GM20431 (cell line): ENCODE results near the gene SP140.
"Not testable (repeated sequence)": the region's sequence is repeated elsewhere in the genome, so short reads cannot be mapped to it uniquely, and the experiment has no call there.

Experiments used
- in situ Hi-C: fragments of 300-500 bp; cut with MseI, MboI; formaldehyde crosslinking; loops from one replicate; pipeline ENCODE4 v1.15.0; 2020; ENCODE audit warnings: low sequenced_read_pairs; ENCODE audit not compliant: unreplicated experiment

Gene SP140

DNA sequence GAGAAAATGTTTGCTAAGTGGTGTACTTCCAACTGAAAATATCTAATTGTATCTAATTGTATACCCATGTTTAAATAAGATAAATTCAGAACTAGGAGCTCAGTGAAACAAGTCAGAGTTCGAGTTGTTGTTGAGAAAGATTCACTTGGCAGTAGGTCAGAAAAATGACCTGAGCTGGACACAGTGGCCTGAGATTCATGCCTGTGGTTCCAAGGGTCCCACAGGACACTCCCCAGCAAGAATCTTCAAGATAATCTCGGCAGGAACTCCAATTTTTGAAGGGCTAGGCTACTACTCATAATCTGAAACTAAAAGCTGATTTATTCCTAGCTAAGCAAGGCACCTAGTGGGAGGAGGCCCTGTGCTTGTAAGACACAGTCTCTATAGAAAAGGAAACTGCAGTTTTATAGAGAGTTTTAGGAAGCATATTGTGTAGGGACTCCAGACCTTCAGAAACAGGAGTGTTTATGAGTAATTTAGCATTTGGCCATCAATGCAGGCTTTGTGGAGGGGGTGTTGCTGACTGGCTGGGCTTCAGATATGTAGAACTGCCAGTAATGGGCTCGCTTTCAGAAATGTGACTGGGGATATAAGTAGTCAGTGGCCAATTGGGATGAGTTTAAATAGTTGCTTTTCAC, 43.2 kb downstream of the SP140 start:
- in situ Hi-C loops: no loop called here

DNA sequence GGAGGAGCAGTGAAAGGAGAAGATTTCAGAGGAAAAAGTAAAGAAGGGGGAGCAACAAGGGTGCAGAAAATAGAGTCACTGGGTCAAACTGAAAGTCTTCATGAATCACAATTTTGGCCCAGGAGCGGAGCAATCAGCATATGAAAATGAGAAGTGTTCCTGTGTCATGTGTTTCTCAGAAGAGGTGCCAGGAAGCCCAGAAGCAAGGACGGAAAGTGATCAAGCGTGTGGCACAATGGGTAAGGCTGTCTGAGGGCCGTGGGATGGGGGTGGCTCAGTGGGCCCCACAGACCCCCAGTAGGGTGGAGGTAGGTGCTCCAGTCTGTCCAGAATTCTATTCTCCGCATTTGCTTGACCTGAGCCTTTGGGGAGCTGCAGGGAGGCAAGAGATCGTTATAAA, 44.2 kb downstream of the SP140 start:
- in situ Hi-C loops: no loop called here

DNA sequence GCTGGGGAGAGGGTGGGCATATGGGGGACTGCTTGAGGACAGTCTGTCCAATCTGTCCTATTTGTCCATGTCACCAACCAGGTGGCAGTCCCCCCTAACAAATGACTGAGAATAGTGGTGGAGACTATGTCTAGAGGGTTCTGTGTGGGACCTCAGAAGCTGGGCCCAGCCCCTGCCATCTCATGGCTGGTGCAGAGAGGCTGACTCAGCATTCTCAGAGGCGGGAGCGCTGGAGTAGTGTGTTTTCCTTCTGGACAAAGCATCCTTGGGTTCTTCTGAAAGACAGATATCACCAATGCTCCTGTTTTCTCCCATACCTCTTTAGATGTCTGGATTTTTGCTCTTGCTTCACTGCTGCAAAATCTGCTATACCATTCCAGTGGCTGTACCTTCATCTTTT, 57.4 kb downstream of the SP140 start:
- in situ Hi-C loops: no loop called here

DNA sequence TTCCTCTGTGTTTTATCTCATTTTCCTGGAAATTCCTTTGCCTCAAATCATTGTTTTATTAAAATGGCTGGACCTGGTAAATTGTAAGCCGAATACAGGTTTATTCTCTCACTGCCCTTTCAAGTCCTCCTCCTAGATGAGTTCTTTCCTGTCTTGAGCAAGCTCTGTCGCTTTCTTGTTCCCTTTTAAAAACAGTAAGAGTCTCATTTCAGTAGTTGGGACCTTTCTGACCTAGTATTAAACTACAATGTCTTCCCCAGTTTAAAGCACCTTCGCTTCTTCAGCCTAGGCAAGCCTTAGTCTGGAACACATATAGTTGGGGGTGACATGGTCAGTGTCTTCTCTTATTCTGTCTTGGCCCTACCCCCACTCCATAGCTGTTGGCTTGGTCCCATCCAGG, 60.5 kb downstream of the SP140 start:
- in situ Hi-C loops: no loop called here

DNA sequence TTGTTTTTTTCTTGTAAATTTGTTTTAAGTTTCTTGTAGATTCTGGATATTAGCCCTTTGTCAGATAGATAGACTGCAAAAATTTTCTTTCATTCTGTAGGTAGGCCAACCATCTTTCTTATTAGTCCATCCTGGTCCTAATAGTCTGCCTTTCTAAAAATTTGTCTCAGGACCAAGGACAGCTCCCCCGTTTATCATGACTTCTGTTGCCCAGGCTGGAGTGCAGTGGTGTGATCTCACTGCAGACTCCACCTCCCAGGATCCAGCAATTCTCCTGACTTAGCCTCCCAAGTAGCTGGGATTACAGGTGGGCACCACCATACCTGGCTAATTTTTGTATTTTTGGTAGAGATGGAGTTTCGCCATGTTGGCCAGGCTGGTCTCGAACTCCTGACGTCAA, 63.8 kb downstream of the SP140 start:
- in situ Hi-C loops: not testable (repeated sequence)

DNA sequence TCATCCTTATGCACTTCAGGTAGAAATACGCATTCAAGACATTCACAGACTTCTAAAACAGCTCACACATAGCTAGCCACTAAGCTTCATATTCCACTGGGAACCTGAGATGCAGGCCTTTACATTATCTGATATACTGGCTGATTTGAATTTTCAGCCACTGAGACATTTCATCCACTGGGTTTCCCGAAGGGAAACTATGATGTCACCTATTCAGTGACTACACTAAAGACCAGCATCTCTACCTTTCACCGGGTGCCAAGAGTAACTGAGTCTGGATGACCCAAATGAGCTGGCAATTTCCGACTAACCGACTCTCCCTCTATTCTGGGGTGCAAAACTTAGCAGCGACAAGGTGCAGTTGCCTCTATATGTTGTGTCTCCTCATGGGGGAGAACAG, 69.7 kb downstream of the SP140 start:
- in situ Hi-C loops: no loop called here

DNA sequence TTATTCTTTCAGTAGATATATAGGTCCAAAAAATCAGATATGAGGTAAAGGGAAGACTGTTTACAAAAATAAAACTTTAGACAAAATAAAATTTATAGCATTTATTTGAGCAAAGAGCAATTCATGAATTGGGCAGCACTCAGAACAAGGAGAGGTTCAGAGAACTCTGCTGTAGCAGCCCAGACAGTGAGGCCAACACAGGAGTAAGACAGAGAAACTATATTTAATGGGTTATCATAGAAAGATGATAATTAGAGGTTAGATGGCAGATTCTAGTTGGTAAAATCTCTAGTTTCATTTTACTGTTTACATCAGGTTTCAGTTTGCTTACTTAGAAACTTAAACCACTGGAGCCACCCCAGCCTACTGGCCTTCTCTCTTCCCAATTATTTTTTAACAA, 71.4 kb downstream of the SP140 start:
- in situ Hi-C loops: no loop called here

DNA sequence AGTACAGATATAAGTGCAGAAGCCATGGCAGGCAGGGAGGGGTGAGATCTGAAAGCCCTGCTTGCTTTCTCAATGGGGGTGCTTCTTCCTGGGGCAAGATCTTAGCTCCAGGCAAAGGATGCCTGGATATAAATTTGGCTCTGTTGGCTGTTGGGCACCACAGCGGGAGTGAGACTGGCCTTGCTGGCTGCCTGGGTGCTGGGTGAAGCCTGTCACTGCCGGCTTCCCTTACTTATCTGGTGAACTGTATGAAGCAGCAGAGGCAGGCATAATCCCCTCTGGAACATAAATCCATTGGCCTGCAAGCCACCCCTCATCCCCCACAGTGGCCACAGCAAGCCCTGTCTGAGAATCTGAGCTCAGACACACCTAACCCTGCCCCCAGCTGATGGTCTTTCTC, 74.1 kb downstream of the SP140 start:
- in situ Hi-C loops: no loop called here

DNA sequence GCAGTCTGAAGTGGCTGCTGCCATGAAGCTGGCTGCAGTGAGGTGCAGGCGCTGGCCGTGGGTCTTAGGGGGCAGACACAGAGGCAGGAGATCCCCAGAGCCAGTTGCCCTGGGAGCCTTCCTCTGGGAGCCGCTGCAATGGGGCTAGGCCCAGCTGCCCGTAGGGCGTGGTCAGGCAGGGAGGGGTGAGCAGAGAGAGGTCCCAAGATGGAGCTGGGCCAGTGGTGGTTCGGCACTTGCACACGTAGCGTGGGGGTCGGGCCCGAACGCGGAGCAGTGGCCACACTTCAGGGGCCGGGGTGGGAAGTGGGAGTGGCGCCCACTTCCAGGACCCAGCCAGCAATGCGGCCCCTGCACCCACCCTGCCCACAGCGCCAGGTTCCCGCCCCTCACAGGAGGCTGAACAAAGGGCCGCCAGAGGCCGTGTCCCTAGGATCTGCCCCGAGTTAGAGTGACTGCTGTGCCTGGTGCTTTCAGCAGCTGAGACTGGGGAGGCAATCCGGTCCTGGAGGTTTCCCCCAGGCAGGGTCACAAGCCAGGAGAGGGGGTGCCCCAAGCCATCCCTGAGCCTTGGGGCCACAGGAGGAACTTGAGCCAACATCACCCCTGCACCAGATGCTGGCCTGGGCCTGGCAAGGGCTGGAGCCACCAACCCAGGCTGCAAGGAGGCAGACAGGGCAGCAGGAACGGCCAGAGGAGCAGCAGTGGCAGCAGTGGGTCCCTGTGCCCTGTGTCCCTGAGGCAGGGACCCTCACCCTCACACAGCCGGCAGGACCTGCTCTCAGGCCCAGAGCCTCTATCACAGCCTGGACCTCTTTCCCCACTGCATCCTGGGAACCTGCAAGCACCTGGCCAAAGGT, 80.1 kb downstream of the SP140 start:
- in situ Hi-C loops: no loop called here

DNA sequence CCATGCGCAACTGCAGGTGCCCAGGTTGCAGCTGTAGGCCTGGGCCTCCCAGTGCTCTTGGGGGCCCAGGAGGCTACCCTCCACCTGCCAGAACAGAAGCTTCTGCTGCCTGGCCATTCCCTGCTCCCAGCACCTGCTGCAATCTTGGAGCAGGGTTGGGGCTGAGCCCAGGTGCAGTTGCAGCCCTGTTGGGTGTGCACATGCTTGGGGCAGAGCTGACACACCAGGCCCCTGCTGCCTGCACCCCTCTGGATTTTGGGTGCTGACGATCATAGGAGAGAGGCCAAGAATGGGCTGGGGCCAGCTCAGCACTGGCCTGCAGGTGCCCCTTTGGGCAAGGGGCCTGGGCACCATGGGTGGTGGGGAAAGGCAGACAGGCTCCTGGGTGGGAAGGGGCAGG, 80.9 kb downstream of the SP140 start:
- in situ Hi-C loops: no loop called here

DNA sequence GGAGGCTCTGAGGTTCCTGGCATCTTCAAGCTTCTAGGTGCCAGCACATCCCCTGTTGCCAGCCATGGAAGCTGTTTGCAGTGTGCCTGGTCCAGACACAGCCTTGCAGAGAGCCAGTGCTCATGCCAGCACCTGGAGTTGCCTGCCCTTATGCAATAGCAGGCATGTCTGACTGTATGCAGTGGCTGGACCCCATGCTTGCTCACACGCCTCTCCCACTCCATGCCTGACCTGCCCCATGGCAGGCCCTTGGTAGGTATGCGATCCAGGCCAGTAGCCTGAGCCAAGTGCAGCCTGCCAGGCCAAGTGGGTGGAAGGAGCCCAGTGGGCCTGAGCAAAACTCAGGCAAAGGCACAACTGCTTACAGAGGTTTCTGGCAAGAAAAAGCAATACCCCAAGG, 81.9 kb downstream of the SP140 start:
- in situ Hi-C loops: no loop called here

DNA sequence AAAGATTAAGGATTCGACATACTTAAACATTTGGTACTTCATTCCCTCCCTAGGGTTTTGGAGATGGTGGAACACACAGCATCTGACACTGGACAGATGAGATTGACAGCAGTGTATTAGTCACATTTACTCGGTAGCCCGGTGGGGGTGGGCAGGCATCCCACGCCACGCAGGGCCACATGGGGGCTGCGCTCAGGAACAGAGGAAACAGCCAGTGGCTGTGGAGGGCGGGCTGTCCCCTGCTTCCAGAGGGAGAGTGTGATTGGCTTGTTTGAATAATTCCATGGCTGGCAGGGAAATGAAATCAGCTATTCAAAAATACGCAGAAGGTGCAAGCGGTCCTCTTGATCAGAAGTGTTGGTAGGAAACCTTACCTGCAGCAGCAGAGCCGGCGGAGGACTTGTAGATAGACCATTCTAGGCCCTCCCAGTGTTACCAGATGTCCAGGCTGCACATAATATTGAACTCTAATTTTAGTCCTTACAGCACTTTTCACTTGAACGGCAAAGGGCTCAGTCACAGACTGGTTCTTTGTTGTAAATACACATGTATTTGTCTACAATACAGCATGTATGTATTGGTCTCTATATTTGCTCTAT, 83.0 kb downstream of the SP140 start:
- in situ Hi-C loops: no loop called here

DNA sequence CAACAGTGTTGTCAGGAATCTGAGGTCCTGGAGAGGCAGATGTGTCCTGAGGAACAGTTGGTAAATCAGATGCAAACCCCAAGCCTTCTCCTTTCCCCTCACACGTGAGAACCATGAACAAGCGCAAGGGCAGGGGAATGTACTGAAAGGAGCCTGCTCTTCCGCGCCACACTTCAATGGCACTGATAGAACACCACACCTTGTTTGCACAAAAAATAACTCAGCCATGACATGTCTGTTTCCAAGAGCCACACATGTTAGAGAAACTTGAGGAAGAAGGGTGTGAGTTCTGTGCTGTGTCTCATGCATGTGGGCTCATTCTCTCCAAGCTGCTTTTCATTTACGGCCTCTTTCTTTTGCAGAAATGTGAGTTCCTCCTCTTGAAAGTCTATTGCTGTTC, 85.3 kb downstream of the SP140 start:
- in situ Hi-C loops: not testable (repeated sequence)

DNA sequence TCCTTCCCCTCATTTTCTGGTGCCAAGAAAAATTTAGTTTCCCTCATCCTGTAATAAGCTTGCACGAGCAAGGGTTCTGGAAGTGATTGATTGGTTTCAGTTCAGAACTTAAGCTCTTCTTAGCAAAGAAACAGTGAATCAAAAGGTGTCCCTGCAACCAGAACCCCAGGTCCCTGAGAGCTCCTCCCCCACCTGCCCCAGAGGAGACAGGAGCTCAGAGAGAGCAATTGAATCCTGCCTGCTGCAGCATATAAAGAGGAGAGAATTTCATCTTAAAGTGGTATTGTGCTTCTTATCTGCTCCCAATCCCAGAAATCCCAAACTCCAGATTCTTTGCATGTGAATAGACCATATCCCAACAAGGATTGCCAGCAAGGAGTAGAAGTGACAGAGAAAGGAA, 86.1 kb downstream of the SP140 start:
- in situ Hi-C loops: not testable (repeated sequence)

DNA sequence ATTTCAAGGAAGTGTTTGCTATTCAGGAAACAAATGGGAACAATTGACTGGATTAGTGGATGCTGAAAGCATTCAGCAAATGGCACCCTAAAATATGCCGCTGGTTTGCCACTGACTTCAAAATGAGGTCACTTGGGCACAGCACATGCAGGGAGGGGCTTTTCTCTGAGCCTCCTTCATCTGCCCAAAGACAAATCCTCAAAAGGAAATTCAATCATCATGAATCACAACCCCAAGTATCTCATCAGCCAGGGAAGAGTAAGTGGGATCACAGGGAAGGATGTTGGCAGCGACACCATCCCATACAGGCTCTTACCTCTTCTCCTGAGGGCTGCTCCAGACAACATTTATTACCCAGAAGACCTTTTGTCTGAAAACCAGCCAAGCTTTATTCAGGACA, 87.1 kb downstream of the SP140 start:
- in situ Hi-C loops: no loop called here

DNA sequence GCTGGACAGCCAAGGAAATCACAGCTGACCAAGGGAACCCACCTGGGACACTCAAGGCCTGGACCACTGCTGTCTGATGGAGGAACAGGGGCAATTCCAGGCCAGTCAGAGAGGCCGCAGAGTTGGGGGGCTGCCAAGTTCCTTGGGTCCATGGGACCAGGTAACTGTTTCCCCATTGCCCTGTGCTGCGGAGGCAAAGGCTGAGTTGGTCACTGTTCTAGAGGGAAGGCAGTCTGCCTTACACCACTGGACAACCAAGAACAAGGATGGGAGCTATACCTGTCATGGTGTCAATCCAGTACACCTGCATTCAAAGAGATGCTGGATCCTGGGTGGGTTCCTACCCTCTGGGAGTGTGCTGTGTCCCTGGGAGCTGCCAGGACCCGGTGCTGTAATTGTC, 91.8 kb downstream of the SP140 start:
- in situ Hi-C loops: no loop called here

DNA sequence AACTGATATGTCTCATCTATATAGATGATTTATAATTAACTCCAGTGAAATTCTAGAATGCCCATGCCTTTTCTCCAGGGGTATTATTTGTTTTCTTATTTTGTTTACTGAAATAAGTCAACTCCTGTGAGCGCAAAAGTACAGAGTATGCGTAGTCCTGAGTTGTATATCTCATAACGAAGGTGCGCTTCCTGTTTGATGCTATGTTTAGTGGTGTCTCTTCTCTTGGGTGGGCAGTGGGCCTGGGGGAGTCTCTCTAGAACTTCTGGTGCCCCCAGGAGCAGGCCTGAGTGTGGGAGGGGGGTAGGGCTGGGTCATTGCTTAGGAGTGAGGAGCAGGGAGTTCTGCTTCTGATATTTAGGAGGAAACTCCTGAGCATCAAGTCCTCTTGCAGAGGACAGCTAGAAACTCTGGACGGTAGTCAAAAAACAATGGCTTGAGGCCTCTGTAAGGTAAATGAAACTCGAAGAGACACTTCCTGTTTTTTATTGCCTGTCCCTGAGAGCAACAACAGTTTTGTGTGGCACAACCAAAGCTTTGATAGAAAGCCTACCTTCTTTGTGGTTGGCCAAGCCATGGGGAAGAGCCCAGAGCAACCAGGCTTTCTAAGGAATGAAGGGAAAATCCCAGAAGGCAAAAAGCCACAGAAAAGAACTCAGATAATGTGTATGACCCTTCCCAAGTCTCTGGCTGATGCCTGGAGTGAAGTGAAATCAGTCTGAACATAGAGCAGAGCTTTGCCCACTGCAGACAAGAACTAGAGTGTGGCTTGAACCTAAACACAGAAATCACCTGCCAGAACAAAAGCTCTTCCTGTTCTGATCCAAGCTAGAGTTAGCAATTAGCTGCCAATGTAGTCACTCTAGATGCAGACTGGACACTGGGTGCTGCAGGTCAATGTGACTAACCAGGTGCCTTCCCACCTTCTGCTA, 92.9 kb downstream of the SP140 start:
- in situ Hi-C loops: no loop called here

DNA sequence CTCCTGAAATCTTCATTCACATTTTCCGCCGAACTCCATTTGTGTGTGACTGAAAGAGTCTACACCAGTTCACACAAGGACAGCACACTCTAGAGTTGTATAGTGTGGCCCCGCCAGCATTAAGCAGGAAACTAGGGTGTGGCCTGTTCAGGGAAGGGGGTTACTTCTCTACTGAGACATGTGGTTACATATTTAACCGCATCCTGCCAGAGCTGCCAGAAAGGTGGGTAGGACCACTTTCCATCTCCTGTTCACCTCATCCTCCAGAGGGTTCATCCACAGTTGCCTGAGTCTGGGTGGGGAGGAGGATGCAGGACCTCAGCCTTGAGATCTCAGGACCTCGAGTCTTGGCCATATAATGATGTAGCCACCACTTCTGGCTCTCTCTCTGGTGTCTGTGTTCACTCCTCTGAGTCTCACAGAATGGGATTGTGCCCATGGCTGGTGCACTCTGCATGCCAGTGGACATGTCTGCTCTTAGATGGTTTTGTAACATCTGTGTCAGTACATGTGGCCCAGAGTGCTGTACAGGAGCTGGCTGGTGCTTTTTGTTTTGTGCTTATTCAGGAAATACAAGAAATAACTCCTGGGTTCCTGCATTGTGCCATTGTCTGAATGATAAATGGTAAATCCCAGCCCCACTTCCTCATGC, 93.8 kb downstream of the SP140 start:
- in situ Hi-C loops: no loop called here

DNA sequence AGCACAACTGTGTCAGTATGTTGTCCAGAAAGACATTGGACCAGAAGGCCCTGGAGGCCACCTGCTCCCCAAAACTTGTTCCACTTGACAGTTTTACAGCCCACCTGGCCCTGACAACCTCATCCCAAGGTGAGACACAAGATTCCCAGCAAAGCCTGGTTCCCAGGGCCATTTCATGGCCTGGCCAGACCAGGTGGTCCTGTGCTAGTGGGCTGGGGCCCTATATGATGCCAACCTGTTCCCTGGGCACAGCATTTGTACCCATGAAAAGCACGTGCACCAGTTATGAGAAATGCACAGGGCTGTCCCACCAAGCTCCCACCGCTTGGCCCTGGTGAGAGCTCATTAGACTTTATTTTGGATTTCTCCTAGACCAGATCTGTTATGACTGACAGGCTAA, 95.5 kb downstream of the SP140 start:
- in situ Hi-C loops: no loop called here
